ENCODE measurements around the gene THBS1. TPM values are rescaled to one million over a fixed set of nuclear protein-coding genes. Genes with fewer than 3 reads are reported as not detected.

The THBS1 gene
- total RNA-seq, 1 experiment from 2014 or later: 37.1 TPM

DNA sequence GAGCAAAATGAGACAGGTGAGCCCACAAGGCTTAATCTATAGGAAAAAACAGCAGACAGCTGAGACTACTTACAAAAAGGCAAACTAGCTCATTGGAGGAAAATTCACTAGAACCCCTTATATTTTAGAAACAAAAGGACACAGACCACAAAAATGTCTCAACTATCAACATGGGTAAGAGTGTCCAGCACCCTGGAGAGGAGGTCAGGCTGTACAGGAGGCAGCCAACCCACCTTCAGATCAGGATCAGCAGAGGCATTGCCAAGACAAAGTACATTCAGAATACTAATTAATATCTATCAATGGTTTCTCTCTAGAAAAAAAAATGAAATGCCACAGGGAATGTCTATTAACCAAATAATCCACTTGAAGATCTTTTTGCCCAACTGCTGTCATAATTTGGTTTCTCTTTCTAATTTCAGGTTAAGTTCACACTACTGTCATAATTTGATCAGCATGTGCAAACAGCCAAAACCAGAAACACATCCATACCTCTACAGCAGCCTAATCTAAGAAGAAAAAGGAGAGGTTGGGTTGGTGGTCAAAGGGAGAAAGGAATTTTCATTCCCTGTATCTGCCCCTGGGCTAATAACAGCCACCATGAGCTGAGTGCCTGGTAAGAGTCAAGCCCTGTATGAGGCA is 26.0 kb upstream of the THBS1 start:
- Mint-ChIP-seq H3K4me1 (peaks cover 10% of the 10 kb centered on the region), H3K27ac (no peak overlapping the region), H3K27me3 (ENCODE audit: low read depth) (no peaks in the 10 kb centered on the region), H3K9me3 (no peaks in the 10 kb centered on the region), H3K4me3 (no peak overlapping the region), H3K36me3 (no peaks in the 10 kb centered on the region)
- CTCF ChIA-PET: interaction anchor here (0.8 to 1.6 kb wide), 5 partner anchors 11 to 855 kb away, joined by 3 to 8 read pairs (median 4); partner anchors contain the start of gene THBS1
- ATAC-seq: no peak
- POLR2A ChIA-PET: interaction anchor here (1.2 kb wide), 1 partner anchor 26 kb away, joined by 4 read pairs; the partner anchor contains the start of gene THBS1
- no peak for DNase-seq (ENCODE audit: low spot score)
- TF ChIP-seq, protein P1, sequence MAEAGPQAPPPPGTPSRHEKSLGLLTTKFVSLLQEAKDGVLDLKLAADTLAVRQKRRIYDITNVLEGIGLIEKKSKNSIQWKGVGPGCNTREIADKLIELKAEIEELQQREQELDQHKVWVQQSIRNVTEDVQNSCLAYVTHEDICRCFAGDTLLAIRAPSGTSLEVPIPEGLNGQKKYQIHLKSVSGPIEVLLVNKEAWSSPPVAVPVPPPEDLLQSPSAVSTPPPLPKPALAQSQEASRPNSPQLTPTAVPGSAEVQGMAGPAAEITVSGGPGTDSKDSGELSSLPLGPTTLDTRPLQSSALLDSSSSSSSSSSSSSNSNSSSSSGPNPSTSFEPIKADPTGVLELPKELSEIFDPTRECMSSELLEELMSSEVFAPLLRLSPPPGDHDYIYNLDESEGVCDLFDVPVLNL (CRISPR knock-in tag; IDR thresholded peaks at IDR 0.05; ENCODE audit: borderline replicate concordance, low read depth): no peak
- TF ChIP-seq KAT7 (CRISPR knock-in tag; IDR thresholded peaks at IDR 0.05; ENCODE audit: borderline replicate concordance): no peak
- no peak for TF ChIP-seq GRHL2 (CRISPR knock-in tag; IDR thresholded peaks at IDR 0.05; ENCODE audit: insufficient replicate concordance, severe bottlenecking)
- TF ChIP-seq NFYB (CRISPR knock-in tag; conservative IDR thresholded peaks at IDR 0.05; ENCODE audit: low read depth): no peak
- TF ChIP-seq CREB1 (CRISPR knock-in tag; IDR thresholded peaks at IDR 0.05): no peak
- no peak for TF ChIP-seq SOX15 (CRISPR knock-in tag; IDR thresholded peaks at IDR 0.05)
- TF ChIP-seq, protein P2, sequence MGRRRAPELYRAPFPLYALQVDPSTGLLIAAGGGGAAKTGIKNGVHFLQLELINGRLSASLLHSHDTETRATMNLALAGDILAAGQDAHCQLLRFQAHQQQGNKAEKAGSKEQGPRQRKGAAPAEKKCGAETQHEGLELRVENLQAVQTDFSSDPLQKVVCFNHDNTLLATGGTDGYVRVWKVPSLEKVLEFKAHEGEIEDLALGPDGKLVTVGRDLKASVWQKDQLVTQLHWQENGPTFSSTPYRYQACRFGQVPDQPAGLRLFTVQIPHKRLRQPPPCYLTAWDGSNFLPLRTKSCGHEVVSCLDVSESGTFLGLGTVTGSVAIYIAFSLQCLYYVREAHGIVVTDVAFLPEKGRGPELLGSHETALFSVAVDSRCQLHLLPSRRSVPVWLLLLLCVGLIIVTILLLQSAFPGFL (CRISPR knock-in tag; IDR thresholded peaks at IDR 0.05; ENCODE audit: borderline replicate concordance): no peak
- TF ChIP-seq TEAD4 (CRISPR knock-in tag; IDR thresholded peaks at IDR 0.05): no peak
- no peak for TF ChIP-seq RORB (CRISPR knock-in tag; IDR thresholded peaks at IDR 0.05)
- no peak for TF ChIP-seq FOXJ3 (CRISPR knock-in tag; IDR thresholded peaks at IDR 0.05; ENCODE audit: borderline replicate concordance)
- TF ChIP-seq, protein P3, sequence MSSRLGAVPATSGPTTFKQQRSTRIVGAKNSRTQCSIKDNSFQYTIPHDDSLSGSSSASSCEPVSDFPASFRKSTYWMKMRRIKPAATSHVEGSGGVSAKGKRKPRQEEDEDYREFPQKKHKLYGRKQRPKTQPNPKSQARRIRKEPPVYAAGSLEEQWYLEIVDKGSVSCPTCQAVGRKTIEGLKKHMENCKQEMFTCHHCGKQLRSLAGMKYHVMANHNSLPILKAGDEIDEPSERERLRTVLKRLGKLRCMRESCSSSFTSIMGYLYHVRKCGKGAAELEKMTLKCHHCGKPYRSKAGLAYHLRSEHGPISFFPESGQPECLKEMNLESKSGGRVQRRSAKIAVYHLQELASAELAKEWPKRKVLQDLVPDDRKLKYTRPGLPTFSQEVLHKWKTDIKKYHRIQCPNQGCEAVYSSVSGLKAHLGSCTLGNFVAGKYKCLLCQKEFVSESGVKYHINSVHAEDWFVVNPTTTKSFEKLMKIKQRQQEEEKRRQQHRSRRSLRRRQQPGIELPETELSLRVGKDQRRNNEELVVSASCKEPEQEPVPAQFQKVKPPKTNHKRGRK (CRISPR knock-in tag; IDR thresholded peaks at IDR 0.05; ENCODE audit: borderline replicate concordance): no peak
- TF ChIP-seq, protein P4, sequence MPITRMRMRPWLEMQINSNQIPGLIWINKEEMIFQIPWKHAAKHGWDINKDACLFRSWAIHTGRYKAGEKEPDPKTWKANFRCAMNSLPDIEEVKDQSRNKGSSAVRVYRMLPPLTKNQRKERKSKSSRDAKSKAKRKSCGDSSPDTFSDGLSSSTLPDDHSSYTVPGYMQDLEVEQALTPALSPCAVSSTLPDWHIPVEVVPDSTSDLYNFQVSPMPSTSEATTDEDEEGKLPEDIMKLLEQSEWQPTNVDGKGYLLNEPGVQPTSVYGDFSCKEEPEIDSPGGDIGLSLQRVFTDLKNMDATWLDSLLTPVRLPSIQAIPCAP (CRISPR knock-in tag; IDR thresholded peaks at IDR 0.05): no peak
- TF ChIP-seq IRF2 (CRISPR knock-in tag; IDR thresholded peaks at IDR 0.05; ENCODE audit: borderline replicate concordance, low read depth): no peak
- TF ChIP-seq, protein P5, sequence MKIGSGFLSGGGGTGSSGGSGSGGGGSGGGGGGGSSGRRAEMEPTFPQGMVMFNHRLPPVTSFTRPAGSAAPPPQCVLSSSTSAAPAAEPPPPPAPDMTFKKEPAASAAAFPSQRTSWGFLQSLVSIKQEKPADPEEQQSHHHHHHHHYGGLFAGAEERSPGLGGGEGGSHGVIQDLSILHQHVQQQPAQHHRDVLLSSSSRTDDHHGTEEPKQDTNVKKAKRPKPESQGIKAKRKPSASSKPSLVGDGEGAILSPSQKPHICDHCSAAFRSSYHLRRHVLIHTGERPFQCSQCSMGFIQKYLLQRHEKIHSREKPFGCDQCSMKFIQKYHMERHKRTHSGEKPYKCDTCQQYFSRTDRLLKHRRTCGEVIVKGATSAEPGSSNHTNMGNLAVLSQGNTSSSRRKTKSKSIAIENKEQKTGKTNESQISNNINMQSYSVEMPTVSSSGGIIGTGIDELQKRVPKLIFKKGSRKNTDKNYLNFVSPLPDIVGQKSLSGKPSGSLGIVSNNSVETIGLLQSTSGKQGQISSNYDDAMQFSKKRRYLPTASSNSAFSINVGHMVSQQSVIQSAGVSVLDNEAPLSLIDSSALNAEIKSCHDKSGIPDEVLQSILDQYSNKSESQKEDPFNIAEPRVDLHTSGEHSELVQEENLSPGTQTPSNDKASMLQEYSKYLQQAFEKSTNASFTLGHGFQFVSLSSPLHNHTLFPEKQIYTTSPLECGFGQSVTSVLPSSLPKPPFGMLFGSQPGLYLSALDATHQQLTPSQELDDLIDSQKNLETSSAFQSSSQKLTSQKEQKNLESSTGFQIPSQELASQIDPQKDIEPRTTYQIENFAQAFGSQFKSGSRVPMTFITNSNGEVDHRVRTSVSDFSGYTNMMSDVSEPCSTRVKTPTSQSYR (CRISPR knock-in tag; IDR thresholded peaks at IDR 0.05): no peak
- TF ChIP-seq, protein P6, sequence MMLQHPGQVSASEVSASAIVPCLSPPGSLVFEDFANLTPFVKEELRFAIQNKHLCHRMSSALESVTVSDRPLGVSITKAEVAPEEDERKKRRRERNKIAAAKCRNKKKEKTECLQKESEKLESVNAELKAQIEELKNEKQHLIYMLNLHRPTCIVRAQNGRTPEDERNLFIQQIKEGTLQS (CRISPR knock-in tag; conservative IDR thresholded peaks at IDR 0.05): no peak
- TF ChIP-seq, protein P7, sequence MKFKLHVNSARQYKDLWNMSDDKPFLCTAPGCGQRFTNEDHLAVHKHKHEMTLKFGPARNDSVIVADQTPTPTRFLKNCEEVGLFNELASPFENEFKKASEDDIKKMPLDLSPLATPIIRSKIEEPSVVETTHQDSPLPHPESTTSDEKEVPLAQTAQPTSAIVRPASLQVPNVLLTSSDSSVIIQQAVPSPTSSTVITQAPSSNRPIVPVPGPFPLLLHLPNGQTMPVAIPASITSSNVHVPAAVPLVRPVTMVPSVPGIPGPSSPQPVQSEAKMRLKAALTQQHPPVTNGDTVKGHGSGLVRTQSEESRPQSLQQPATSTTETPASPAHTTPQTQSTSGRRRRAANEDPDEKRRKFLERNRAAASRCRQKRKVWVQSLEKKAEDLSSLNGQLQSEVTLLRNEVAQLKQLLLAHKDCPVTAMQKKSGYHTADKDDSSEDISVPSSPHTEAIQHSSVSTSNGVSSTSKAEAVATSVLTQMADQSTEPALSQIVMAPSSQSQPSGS (CRISPR knock-in tag; IDR thresholded peaks at IDR 0.05; ENCODE audit: borderline replicate concordance, low read depth): no peak
- TF ChIP-seq, protein P8, sequence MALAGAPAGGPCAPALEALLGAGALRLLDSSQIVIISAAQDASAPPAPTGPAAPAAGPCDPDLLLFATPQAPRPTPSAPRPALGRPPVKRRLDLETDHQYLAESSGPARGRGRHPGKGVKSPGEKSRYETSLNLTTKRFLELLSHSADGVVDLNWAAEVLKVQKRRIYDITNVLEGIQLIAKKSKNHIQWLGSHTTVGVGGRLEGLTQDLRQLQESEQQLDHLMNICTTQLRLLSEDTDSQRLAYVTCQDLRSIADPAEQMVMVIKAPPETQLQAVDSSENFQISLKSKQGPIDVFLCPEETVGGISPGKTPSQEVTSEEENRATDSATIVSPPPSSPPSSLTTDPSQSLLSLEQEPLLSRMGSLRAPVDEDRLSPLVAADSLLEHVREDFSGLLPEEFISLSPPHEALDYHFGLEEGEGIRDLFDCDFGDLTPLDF (CRISPR knock-in tag; IDR thresholded peaks at IDR 0.05): no peak
